Common myeloid progenitor, CD34-positive (primary cell): Measurements from ENCODE around the gene PRSS38.
A peak's percentile ranks its signal among the peaks of the same experiment; 100 is the strongest.
"Not testable (repeated sequence)": the region's sequence is repeated elsewhere in the genome, so short reads cannot be mapped to it uniquely, and the experiment has no call there.

Source experiments
- CTCF ChIA-PET: fragments of 350-600 bp; sonication (Branson Sonifier 250); formaldehyde crosslinking; loops from one replicate; lab custom pipeline; 2021; ENCODE audit warnings: antibody characterized with exemption; lab: Charles Lee
- POLR2A ChIA-PET: fragments of 350-600 bp; sonication (Branson Sonifier 250); formaldehyde crosslinking; loops from one replicate; lab custom pipeline; 2021; ENCODE audit warnings: antibody characterized with exemption; lab: Charles Lee
- DNase-seq, 3 donors: peaks; one replicate each; pipeline versions ENCODE4 v3.0.0 to v3.0.0-alpha.2; 2013
- H3K27ac ChIP-seq, 2 experiments: 1 replicate in 1 of 2; 2 replicates in 1 of 2; pipeline ENCODE4 v1.7.0; 2013; ENCODE audit warnings: inconsistent platforms in 2 of 2, low read length in 2 of 2, mild to moderate bottlenecking in 2 of 2, low read depth in 1 of 2, moderate library complexity in 1 of 2; ENCODE audit not compliant: severe bottlenecking in 2 of 2, insufficient read depth in 1 of 2, poor library complexity in 1 of 2
- H3K27me3 ChIP-seq, 5 experiments: replicated peaks in 2 of 5; 1 replicate in 3 of 5; 2 replicates in 2 of 5; pipeline versions ENCODE4 v1.6.1 to v1.7.0; 2013; ENCODE audit warnings: low read length in 4 of 5, mild to moderate bottlenecking in 2 of 5, moderate library complexity in 2 of 5, inconsistent platforms in 1 of 5; ENCODE audit not compliant: insufficient read depth in 5 of 5, control insufficient read depth in 4 of 5
- H3K36me3 ChIP-seq, 4 experiments: 1 replicate in 2 of 4; 2 replicates in 2 of 4; pipeline versions ENCODE4 v1.6.1 to v1.7.0; 2013; ENCODE audit warnings: low read length in 3 of 4, control low read depth in 1 of 4, mild to moderate bottlenecking in 1 of 4; ENCODE audit not compliant: control insufficient read depth in 4 of 4, insufficient read depth in 4 of 4
- H3K4me1 ChIP-seq, 4 experiments: 1 replicate in 3 of 4; 2 replicates in 1 of 4; pipeline versions ENCODE4 v1.6.1 to v1.7.1; 2013; ENCODE audit warnings: low read length in 3 of 4, mild to moderate bottlenecking in 3 of 4, control low read depth in 1 of 4, inconsistent platforms in 1 of 4, moderate library complexity in 1 of 4; ENCODE audit not compliant: control insufficient read depth in 4 of 4, insufficient read depth in 4 of 4; ENCODE audit errors: control extremely low read depth in 1 of 4
- H3K4me3 ChIP-seq, 7 experiments: 1 replicate in 4 of 7; 2 replicates in 3 of 7; pipeline versions ENCODE4 v1.5.1 to v1.7.0; 2013; ENCODE audit warnings: mild to moderate bottlenecking in 7 of 7, low read length in 6 of 7, moderate library complexity in 6 of 7, inconsistent platforms in 2 of 7, low read depth in 2 of 7, control low read depth in 1 of 7; ENCODE audit not compliant: insufficient read depth in 4 of 7, control insufficient read depth in 1 of 7; ENCODE audit errors: extremely low read depth in 1 of 7
- H3K9me3 ChIP-seq, 5 experiments: 1 replicate in 4 of 5; 2 replicates in 1 of 5; pipeline versions ENCODE4 v1.6.1 to v1.7.1; 2013; ENCODE audit warnings: low read length in 4 of 5, mild to moderate bottlenecking in 2 of 5, inconsistent platforms in 1 of 5, low read depth in 1 of 5, moderate library complexity in 1 of 5; ENCODE audit not compliant: control insufficient read depth in 4 of 5, insufficient read depth in 2 of 5; ENCODE audit errors: control extremely low read depth in 1 of 5
- WGBS: methylation state at CpG from one replicate; pipeline ENCODE4 v1.1.5; 2013; ENCODE audit not compliant: insufficient coverage; 5-methylcytosine and 5-hydroxymethylcytosine counted together

The PRSS38 gene

GRCh38 chr1:227844320-227845146 is 29.1 kb downstream of the PRSS38 start:
- 57% methylated on average over 2 of the region's 5 CpGs for WGBS
- Histone ChIP-seq H3K27me3 (peaks cover 0 to 2% (median 0%) of the 10 kb centered on the region in 5 experiments), H3K36me3 (no peaks in the 10 kb centered on the region), H3K27ac (no peak overlapping the region), H3K4me1 (no peaks in the 10 kb centered on the region), H3K9me3 (peaks cover 0 to 9% (median 5%) of the 10 kb centered on the region in 5 experiments), H3K4me3 (no peak overlapping the region)
- ChIA-PET CTCF (no interaction called here), POLR2A (no interaction called here)
- peak in 2 of 3 donors; percentile 5 to 33 for DNase-seq

GRCh38 chr1:227845147-227845458 is 29.6 kb downstream of the PRSS38 start:
- Histone ChIP-seq H3K27ac (no peak overlapping the region), H3K36me3 (no peaks in the 10 kb centered on the region), H3K9me3 (peaks cover 0 to 9% (median 5%) of the 10 kb centered on the region in 5 experiments), H3K27me3 (peaks cover 0 to 2% (median 0%) of the 10 kb centered on the region in 5 experiments), H3K4me3 (no peak overlapping the region), H3K4me1 (no peaks in the 10 kb centered on the region)
- ChIA-PET POLR2A (no interaction called here), CTCF (no interaction called here)
- 100% methylated on average over 2 of the region's 3 CpGs for WGBS
- DNase-seq, result peak in 1 of 3 donors; percentile 3

GRCh38 chr1:227845519-227845918 is 30.0 kb downstream of the PRSS38 start:
- H3K27me3 ChIP-seq, result peaks cover 0 to 2% (median 0%) of the 10 kb centered on the region in 5 experiments
- no peak overlapping the region for H3K4me3 ChIP-seq
- H3K4me1 ChIP-seq, result no peaks in the 10 kb centered on the region
- WGBS, result 100% methylated on average over 6 of the region's 7 CpGs
- H3K36me3 ChIP-seq, result no peaks in the 10 kb centered on the region
- POLR2A ChIA-PET, result no interaction called here
- no peak overlapping the region for H3K27ac ChIP-seq
- DNase-seq, result no peak
- peaks cover 0 to 9% (median 5%) of the 10 kb centered on the region in 5 experiments for H3K9me3 ChIP-seq
- CTCF ChIA-PET, result no interaction called here

- POLR2A ChIA-PET, result no interaction called here
- 93% methylated on average over 3 of the region's 10 CpGs for WGBS
- no peaks in the 10 kb centered on the region for H3K4me1 ChIP-seq
- H3K9me3 ChIP-seq, result peaks cover 0 to 9% (median 5%) of the 10 kb centered on the region in 5 experiments
- no peak for DNase-seq
- peaks cover 0 to 2% (median 0%) of the 10 kb centered on the region in 5 experiments for H3K27me3 ChIP-seq
- H3K27ac ChIP-seq, result no peak overlapping the region
- no peaks in the 10 kb centered on the region for H3K36me3 ChIP-seq
- CTCF ChIA-PET, result interaction anchor here (0.6 kb wide), 1 partner anchor 102 kb away, joined by 3 read pairs; no protein-coding TSS in a partner anchor
- no peak overlapping the region for H3K4me3 ChIP-seq
These were observed 30.9 kb downstream of the PRSS38 start for GRCh38 chr1:227846265-227846858.

GRCh38 chr1:227847046-227847445 is 31.6 kb downstream of the PRSS38 start:
- H3K36me3 ChIP-seq, H3K4me1 ChIP-seq, H3K9me3 ChIP-seq, DNase-seq, H3K27me3 ChIP-seq, H3K4me3 ChIP-seq, H3K27ac ChIP-seq, POLR2A ChIA-PET: not testable (repeated sequence)
- CTCF ChIA-PET, result interaction anchor here (0.6 kb wide), 1 partner anchor 103 kb away, joined by 3 read pairs; no protein-coding TSS in a partner anchor
- WGBS, result 100% methylated on average over 3 of the region's 4 CpGs

GRCh38 chr1:227848430-227848932 is 33.0 kb downstream of the PRSS38 start:
- H3K27me3 ChIP-seq, result peaks cover 0 to 2% (median 0%) of the 10 kb centered on the region in 5 experiments
- no peak for DNase-seq
- WGBS, result no CpG with 5 or more reads among the region's 3 CpGs
- H3K4me3 ChIP-seq, result no peak overlapping the region
- no peaks in the 10 kb centered on the region for H3K36me3 ChIP-seq
- H3K9me3 ChIP-seq, result peaks cover 0 to 9% (median 5%) of the 10 kb centered on the region in 5 experiments
- H3K4me1 ChIP-seq, result no peaks in the 10 kb centered on the region
- H3K27ac ChIP-seq, result no peak overlapping the region
- CTCF ChIA-PET, result no interaction called here
- POLR2A ChIA-PET, result no interaction called here

GRCh38 chr1:227849251-227849650 is 33.8 kb downstream of the PRSS38 start:
- DNase-seq, result no peak
- ChIA-PET CTCF (interaction anchor here (0.9 kb wide), 1 partner anchor 41 kb away, joined by 3 read pairs; no protein-coding TSS in a partner anchor), POLR2A (no interaction called here)
- Histone ChIP-seq H3K27me3 (peaks cover 0 to 2% (median 0%) of the 10 kb centered on the region in 5 experiments), H3K9me3 (peaks cover 0 to 9% (median 5%) of the 10 kb centered on the region in 5 experiments), H3K27ac (no peak overlapping the region), H3K4me3 (no peak overlapping the region), H3K4me1 (no peaks in the 10 kb centered on the region), H3K36me3 (no peaks in the 10 kb centered on the region)
- no CpG with 5 or more reads among the region's 3 CpGs for WGBS
